IPS-18a (cell line): Measurements from ENCODE around the gene NCDN.

Experiments used
- H3K27ac ChIP-seq: one replicate; pipeline ENCODE4 v1.5.1; 2013; ENCODE audit warnings: low read length
- H3K27me3 ChIP-seq: one replicate; pipeline ENCODE4 v1.6.1; 2013; ENCODE audit warnings: mild to moderate bottlenecking, low read length; ENCODE audit not compliant: control insufficient read depth, insufficient read depth
- H3K36me3 ChIP-seq: one replicate; pipeline ENCODE4 v1.6.1; 2013; ENCODE audit warnings: low read depth, low read length; ENCODE audit not compliant: control insufficient read depth
- H3K4me1 ChIP-seq: one replicate; pipeline ENCODE4 v1.6.1; 2013; ENCODE audit warnings: low read depth, low read length; ENCODE audit not compliant: control insufficient read depth
- H3K4me3 ChIP-seq: one replicate; pipeline ENCODE4 v1.5.1; 2013; ENCODE audit warnings: low read length
- H3K9ac ChIP-seq: one replicate; pipeline ENCODE4 v1.6.1; 2013; ENCODE audit warnings: mild to moderate bottlenecking, low read length, moderate library complexity
- H3K9me3 ChIP-seq: one replicate; pipeline ENCODE4 v1.6.1; 2013; ENCODE audit warnings: low read depth, low read length; ENCODE audit not compliant: control insufficient read depth

Gene NCDN

DNA sequence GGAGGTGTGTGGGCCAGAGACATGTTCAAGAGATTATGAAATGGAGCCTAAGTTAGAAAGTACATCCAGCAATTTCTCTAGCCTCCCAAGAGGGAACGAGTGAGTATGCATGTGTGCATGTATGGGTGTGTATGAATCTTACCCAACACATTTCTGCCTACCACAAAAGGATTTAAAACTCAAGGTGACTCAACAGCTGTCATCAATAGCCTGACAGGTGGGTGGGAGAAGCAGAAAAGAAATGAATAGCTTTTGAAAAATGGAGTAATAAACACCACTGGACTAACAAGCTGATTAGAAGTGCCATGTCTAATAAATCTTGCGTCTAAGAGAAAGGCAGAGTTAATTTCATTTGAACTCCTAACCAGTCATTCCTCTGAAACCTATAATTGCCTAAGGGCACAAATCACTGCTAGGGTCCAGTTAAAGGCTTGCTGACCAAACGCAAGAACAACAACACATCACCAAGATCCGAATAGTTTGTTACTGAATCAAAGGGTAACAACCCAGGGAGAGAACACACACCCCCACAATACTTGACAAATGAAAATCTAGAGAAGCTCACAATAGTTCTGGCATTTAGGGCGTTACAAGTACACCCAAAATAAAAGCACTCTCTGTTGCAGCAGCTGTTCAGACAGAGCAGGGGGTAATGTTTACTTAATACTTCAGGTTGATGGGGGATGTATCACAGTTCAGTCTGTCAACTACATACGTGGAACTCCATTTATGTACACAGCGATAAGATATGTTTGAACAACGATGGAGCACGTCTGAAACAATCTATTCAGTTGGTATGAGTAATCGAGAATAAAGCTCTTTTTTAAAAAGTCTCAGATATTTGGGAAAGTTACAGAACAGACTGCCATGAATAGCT, 1.8 kb upstream of the NCDN start:
- Histone ChIP-seq H3K9ac (peak overlapping the region; percentile 86), H3K4me3 (peak overlapping the region; percentile 93), H3K27ac (peak overlapping the region; percentile 76), H3K36me3 (peaks cover 16% of the 10 kb centered on the region), H3K27me3 (no peaks in the 10 kb centered on the region), H3K9me3 (no peaks in the 10 kb centered on the region), H3K4me1 (peaks cover 35% of the 10 kb centered on the region)

DNA sequence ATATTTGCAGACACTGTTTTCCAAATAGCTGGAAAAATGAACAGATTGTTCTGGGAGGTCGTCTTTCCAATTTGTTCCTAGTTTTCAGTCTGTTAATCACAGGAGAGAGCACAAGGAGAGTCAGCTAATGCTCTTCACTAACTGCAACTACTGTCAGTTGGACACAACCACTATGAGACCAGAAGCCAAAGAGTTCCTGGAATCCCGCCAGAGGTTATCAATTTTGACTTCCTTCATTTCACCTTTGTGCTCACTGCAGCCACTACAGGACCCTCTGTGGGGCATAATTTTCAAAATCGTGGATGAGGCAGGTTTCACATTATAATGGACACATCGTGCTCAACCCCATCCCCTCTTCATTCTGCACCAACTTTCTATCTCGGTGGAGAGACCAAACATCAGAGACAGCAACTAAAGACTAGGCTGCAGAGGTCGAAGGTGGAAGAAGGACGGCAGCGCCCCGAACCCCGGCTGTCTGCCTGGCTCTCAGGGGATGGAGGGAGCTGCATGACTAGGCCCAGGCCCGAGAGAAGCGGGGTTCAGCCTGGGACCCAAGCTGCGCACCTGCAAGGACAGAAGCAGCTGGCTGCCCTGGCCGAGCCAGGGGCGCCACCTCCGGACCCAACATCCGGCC, 998 bp upstream of the NCDN start:
- H3K4me3 ChIP-seq = peak overlapping the region; percentile 93
- H3K36me3 ChIP-seq = peaks cover 20% of the 10 kb centered on the region
- H3K4me1 ChIP-seq = peaks cover 35% of the 10 kb centered on the region
- H3K9me3 ChIP-seq = no peaks in the 10 kb centered on the region
- no peaks in the 10 kb centered on the region for H3K27me3 ChIP-seq
- H3K9ac ChIP-seq = peak overlapping the region; percentile 86
- peak overlapping the region; percentile 87 for H3K27ac ChIP-seq

DNA sequence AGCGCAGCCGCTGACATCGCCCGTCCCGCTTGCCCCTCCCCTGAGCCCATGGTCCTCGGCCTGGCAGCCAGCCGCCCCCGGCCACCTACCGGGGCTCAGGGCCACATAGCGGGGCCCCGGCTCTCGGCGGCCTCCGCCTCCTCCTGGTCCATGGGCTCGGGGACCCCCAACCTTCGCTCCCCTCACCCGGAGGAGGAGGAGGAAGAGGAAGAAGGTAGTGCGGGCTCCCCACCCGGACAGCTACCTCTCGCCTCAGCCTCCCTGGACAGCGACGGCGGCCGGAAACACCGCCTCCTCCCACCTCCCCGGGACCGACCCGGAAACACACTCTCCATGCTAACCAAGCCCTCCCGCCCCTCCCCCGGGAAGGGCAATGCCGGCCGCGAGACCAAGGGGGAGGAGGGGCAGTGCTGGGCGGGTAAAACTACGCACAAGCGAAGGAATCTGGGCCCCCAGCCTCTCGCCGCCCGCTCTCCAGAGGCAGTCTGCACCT, 435 bp upstream of the NCDN start, which contains the start of gene KIAA0319L:
Gene KIAA0319L, minus strand, starts transcription at position 286 of the 493 bp plus-strand sequence. CDS start 2,912 bp downstream, outside the sequence.
- Histone ChIP-seq H3K4me3 (peak within 1 kb of the TSS; percentile 93), H3K4me1 (peaks cover 35% of the 10 kb centered on the region), H3K36me3 (peaks cover 21% of the 10 kb centered on the region), H3K27ac (peak within 1 kb of the TSS; percentile 87), H3K27me3 (no peaks in the 10 kb centered on the region), H3K9me3 (no peaks in the 10 kb centered on the region), H3K9ac (peak within 1 kb of the TSS; percentile 86)

DNA sequence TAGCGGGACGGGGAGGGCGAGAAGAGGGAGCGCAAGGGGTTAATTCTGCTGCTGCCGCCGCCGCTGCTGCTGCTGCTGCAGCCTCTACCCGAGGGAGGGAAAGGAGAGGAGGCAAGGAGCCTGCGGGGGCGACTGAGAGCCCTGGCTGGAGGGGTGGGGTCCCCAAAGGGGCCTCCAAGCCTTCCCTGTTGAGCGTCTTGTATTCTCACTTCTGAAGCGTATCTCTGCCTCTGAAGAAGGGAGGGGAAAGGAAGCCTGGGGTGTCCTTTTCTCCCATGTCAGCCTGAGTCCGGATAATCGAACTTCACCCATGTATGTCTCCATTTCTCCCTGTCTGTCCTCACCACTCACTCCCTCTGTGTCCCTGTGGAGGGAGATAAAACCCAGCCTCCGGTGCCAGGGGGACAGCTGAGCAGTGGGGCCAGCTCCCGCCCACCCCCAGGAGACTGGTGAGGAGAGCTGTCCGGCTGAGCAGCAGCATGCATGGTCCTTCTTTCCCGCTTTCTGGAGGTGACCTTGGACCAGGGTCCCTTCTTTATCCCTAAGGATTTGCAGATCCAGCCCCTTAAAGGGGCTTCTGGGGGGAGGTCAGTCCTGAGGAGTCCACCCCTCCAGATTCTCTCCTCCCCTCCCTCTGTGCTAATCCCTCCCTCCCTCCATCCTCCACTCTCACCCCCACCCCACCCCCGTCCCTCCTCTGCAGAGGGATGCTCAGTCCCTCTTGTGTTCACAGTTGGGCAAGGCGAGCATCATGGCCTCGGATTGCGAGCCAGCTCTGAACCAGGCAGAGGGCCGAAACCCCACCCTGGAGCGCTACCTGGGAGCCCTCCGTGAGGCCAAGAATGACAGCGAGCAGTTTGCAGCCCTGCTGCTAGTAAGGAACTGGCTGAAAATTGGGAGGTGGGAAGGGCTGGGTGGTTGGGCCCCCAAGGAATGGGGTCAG, 1.0 kb downstream of the NCDN start:
- peak overlapping the region; percentile 86 for H3K9ac ChIP-seq
- peaks cover 30% of the 10 kb centered on the region for H3K4me1 ChIP-seq
- H3K36me3 ChIP-seq = peaks cover 30% of the 10 kb centered on the region
- no peaks in the 10 kb centered on the region for H3K9me3 ChIP-seq
- H3K4me3 ChIP-seq = peak overlapping the region; percentile 93
- no peaks in the 10 kb centered on the region for H3K27me3 ChIP-seq
- no peak overlapping the region for H3K27ac ChIP-seq

DNA sequence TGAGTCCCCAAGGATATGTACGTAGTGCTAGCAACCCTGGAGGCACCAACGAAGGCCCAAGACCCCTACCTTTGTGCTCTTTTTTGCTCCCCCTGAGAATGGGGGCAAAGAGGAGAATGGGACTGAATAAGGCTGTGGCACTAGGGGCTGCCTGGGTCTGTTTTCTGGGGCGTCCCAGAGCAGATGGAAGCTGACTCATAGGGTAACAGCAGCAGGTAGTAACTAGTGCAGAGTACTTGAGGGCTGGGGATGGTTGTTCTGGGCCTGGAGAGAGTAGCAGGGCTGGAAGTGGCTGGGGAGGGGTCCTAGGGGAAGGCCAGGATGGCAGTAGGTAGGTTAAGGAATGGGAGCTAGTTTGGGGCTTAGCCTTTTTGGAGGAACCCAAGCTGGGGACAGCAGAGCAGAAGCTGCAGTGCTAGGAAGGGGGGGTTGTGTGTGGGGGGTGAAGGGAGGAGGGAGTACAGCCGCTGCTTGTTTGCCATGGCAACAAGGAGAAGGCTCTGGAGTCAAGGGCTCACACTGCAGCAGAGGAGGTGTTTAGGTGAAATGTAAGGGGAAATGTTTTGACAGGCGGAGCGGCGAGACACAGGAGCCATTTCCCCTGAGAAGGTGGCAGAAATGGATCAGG, 1.8 kb downstream of the NCDN start:
- H3K4me3 ChIP-seq = no peak overlapping the region
- H3K27me3 ChIP-seq = no peaks in the 10 kb centered on the region
- H3K4me1 ChIP-seq = peaks cover 23% of the 10 kb centered on the region
- H3K36me3 ChIP-seq = peaks cover 30% of the 10 kb centered on the region
- H3K27ac ChIP-seq = no peak overlapping the region
- no peak overlapping the region for H3K9ac ChIP-seq
- H3K9me3 ChIP-seq = no peaks in the 10 kb centered on the region

DNA sequence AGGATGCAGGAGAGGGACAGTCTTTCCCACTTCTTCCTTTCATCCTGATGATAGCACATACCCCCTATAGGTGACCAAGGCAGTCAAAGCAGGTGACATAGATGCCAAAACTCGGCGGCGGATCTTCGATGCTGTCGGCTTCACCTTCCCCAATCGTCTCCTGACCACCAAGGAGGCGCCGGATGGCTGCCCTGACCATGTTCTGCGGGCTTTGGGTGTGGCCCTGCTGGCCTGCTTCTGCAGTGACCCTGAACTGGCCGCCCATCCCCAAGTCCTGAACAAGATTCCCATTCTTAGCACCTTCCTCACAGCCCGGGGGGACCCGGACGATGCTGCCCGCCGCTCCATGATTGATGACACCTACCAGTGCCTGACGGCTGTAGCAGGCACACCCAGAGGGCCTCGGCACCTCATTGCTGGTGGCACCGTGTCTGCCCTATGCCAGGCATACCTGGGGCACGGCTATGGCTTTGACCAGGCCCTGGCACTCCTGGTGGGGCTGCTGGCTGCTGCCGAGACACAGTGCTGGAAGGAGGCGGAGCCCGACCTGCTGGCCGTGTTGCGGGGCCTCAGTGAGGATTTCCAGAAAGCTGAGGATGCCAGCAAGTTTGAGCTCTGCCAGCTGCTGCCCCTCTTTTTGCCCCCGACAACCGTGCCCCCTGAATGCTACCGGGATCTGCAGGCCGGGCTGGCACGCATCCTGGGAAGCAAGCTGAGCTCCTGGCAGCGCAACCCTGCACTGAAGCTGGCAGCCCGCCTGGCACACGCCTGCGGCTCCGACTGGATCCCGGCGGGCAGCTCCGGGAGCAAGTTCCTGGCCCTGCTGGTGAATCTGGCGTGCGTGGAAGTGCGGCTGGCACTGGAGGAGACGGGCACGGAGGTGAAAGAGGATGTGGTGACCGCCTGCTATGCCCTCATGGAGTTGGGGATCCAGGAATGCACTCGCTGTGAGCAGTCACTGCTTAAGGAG, 2.9 kb downstream of the NCDN start:
- Histone ChIP-seq H3K9ac (no peak overlapping the region), H3K27ac (no peak overlapping the region), H3K4me3 (no peak overlapping the region), H3K27me3 (no peaks in the 10 kb centered on the region), H3K9me3 (no peaks in the 10 kb centered on the region), H3K4me1 (peaks cover 16% of the 10 kb centered on the region), H3K36me3 (peaks cover 30% of the 10 kb centered on the region)

DNA sequence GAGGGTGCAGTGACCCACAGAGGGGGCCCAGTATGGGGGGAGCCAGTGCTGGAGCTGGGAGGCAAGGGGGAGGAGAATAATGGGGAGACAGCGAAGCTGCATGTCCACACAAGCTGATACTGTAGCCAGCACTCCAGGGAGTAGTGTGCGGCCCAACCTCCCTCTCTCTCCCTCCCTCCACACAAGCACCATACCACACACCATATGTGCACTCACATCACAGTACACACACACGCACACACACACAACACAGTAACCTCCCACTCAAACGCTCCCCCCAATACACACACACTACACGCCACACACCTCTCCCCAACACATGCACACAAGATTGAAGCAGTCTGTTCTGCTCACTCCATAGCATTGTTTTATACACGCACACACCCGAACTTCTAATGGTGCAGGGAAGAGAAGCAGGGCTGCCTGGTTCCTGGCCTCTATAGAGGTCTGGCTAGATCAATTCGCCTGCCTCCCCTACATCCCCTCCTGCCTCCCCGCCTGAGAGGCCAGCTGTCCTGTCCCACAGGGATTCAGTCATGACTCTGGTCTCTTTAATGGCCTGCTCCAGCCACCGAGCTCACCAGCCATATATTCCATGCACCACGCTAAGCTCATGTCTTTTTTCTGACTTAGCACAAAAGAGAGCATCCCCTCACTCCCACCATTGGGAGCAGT, 3.8 kb downstream of the NCDN start:
- no peaks in the 10 kb centered on the region for H3K27me3 ChIP-seq
- H3K4me1 ChIP-seq = peaks cover 7% of the 10 kb centered on the region
- H3K36me3 ChIP-seq = peaks cover 31% of the 10 kb centered on the region
- H3K4me3 ChIP-seq = no peak overlapping the region
- no peaks in the 10 kb centered on the region for H3K9me3 ChIP-seq
- no peak overlapping the region for H3K9ac ChIP-seq
- no peak overlapping the region for H3K27ac ChIP-seq

DNA sequence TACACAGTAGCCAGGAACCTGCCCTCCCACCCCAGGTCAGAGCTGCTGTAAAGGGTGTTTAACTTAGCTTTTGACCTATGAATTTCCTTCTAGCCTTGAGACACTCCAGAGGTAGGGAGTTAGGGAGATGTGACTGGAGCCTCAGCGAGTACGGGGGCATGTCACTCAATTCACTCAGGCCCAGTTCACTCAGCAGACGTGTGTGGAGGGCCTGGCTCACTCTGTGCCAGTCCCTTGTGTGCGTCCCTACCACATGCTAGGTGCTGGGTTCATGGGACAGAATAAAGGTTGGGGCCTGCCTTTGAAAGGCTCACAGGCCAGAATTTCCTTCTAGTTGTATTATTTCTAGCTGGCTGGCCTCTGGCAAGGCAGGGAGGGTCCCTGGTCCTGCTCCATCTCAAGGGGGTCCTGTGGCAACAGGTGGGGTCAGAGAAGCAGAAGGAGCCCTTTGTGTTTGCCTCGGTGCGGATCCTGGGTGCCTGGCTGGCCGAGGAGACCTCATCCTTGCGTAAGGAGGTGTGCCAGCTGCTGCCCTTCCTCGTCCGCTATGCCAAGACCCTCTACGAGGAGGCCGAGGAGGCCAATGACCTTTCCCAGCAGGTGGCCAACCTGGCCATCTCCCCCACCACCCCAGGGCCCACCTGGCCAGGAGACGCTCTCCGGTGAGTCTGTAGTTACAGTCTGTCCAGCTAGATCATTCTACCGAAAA, 4.5 kb downstream of the NCDN start:
- H3K27ac ChIP-seq = no peak overlapping the region
- H3K9ac ChIP-seq = no peak overlapping the region
- no peaks in the 10 kb centered on the region for H3K27me3 ChIP-seq
- H3K4me3 ChIP-seq = no peak overlapping the region
- H3K4me1 ChIP-seq = peaks cover 5% of the 10 kb centered on the region
- H3K36me3 ChIP-seq = peaks cover 34% of the 10 kb centered on the region
- H3K9me3 ChIP-seq = no peaks in the 10 kb centered on the region

DNA sequence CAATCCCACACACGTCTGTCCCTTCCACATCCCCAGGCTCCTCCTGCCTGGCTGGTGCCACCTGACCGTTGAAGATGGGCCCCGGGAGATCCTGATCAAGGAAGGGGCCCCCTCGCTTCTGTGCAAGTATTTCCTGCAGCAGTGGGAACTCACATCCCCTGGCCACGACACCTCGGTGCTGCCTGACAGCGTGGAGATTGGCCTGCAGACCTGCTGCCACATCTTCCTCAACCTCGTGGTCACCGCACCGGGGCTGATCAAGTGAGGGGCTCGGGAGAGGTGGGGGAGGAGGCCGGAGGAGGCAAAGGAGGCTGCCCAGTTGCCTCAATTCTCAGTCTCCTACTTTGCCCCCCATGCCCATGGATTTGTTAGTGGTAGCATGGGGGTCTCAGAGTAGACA, 5.6 kb downstream of the NCDN start:
- Histone ChIP-seq H3K4me3 (no peak overlapping the region), H3K27me3 (no peaks in the 10 kb centered on the region), H3K9ac (no peak overlapping the region), H3K27ac (no peak overlapping the region), H3K4me1 (peaks cover 5% of the 10 kb centered on the region), H3K36me3 (peaks cover 34% of the 10 kb centered on the region), H3K9me3 (no peaks in the 10 kb centered on the region)
